GM12892 (cell line): ENCODE results near the gene MKX.

Experiments used
- POLR2A ChIP-seq: IDR thresholded peaks from 2 replicates; pipeline ENCODE4 v1.6.1; 2011; ENCODE audit warnings: low read depth, low read length, control low read depth
- POLR2AphosphoS5 ChIP-seq: IDR thresholded peaks from 2 replicates; pipeline ENCODE4 v1.6.1; 2011; ENCODE audit warnings: low read depth, low read length, control low read depth
- TAF1 ChIP-seq: IDR thresholded peaks from 2 replicates; pipeline ENCODE4 v1.6.1; 2011; ENCODE audit warnings: low read depth, mild to moderate bottlenecking, control low read depth, low read length, borderline replicate concordance

DNA sequence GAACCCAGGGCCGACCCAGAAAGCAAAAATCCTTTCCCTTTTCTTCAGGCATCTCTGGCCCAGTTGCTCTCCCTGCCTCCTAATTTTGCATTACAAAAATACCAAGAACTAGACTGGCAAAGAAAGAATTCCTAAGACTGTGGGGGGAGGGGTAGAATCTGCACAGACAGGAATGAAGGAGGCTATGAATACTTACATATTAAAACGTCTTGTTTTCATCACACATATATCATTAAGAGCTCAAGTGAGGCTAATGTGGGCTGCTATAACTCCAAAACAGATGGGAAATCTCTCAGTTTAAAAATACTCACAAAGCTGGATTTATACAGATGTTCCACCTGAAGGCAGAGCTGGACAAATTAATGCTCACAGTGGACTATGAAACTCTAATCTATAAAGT lies 29.2 kb upstream of the MKX start:
- TF ChIP-seq POLR2A (no peak), POLR2AphosphoS5 (no peak), TAF1 (no peak)
